ENCODE measurements around the gene RAB4A.

GRCh38 chr1:229222081-229222480, 48.8 kb upstream of the RAB4A start:
- TF ChIP-seq GATA2 (IDR thresholded peaks at IDR 0.05; ENCODE audit: low read depth, low read length) (no peak), GATA3 (IDR thresholded peaks at IDR 0.05; ENCODE audit: low read depth, low read length) (no peak)
